Uterus (tissue), 2 donors: Measurements from ENCODE around the gene DCP1B.

Source experiments
- POLR2A ChIP-seq, 2 donors: fragments of 450-650 bp; IDR thresholded peaks; one replicate each; pipeline ENCODE4 v1.6.1; 2016; ENCODE audit warnings: antibody characterized with exemption in 2 of 2, mild to moderate bottlenecking in 1 of 2, moderate library complexity in 1 of 2
- TF ChIP-seq, protein P1 (sequence below), 4 experiments: fragments of 200-600 bp in 2 of 4; fragments of 450-650 bp in 2 of 4; sonication (generic) in 2 of 4; IDR thresholded peaks; one replicate each; pipeline ENCODE4 v1.5.1; 2016 to 2019; ENCODE audit warnings: antibody characterized with exemption in 4 of 4, mild to moderate bottlenecking in 2 of 4, moderate library complexity in 1 of 4

DNA sequence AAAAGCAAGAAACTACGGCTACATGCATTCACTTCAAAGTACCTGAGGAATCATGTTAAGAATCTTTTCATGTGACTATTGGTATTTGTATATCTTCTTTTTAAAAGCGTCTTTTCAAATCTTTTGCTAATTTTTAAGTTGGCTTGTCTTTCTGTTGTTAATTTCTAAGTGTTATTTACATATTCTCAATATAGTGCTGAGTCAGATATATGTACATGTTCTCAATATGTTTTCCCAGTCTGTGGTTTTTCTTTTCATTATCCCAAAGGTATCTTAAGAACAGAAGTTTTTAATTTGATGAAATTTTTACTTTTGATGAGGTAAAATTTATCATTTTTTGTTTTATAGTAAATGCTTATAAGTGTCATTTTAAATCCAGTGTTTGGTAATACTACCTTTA, 24.0 kb downstream of the DCP1B start:
- TF ChIP-seq, protein P1, sequence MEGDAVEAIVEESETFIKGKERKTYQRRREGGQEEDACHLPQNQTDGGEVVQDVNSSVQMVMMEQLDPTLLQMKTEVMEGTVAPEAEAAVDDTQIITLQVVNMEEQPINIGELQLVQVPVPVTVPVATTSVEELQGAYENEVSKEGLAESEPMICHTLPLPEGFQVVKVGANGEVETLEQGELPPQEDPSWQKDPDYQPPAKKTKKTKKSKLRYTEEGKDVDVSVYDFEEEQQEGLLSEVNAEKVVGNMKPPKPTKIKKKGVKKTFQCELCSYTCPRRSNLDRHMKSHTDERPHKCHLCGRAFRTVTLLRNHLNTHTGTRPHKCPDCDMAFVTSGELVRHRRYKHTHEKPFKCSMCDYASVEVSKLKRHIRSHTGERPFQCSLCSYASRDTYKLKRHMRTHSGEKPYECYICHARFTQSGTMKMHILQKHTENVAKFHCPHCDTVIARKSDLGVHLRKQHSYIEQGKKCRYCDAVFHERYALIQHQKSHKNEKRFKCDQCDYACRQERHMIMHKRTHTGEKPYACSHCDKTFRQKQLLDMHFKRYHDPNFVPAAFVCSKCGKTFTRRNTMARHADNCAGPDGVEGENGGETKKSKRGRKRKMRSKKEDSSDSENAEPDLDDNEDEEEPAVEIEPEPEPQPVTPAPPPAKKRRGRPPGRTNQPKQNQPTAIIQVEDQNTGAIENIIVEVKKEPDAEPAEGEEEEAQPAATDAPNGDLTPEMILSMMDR (IDR thresholded peaks at IDR 0.05), result no peak
- no peak for TF ChIP-seq POLR2A (IDR thresholded peaks at IDR 0.05)
